Activated naive CD4-positive, alpha-beta T cell treated with Interleukin-2 at 50 U/mL for 16 hours (primary cell): ENCODE data around the gene HMOX2.

Experiments
- DNase-seq: peaks from one replicate; pipeline ENCODE4 v3.0.0-alpha.2; 2020

HMOX2 gene

GRCh38 chr16:4475880-4476788 lies at the start of gene HMOX2:
Gene HMOX2, plus strand, starts transcription at chr16:4476398. Its CDS starts 29,127 bp downstream, at chr16:4505525.
- DNase-seq, result peak; percentile 95

GRCh38 chr16:4426722-4427372 lies 49.4 kb upstream of the HMOX2 start:
- no peak for DNase-seq

- DNase-seq, result no peak
These were observed 47.7 kb upstream of the HMOX2 start for GRCh38 chr16:4428500-4428899.

GRCh38 chr16:4431023-4431422 lies 45.2 kb upstream of the HMOX2 start:
- DNase-seq, result no peak

- no peak for DNase-seq
These were observed 43.0 kb upstream of the HMOX2 start for GRCh38 chr16:4433228-4433627.

- no peak for DNase-seq
These were observed 42.0 kb upstream of the HMOX2 start for GRCh38 chr16:4433914-4434787.

GRCh38 chr16:4435337-4436067 lies 40.7 kb upstream of the HMOX2 start:
- no peak for DNase-seq

- no peak for DNase-seq
These were observed 38.8 kb upstream of the HMOX2 start for GRCh38 chr16:4437366-4437765.

GRCh38 chr16:4442371-4442770 lies 33.8 kb upstream of the HMOX2 start:
- DNase-seq, result no peak

- no peak for DNase-seq
These were observed 32.9 kb upstream of the HMOX2 start for GRCh38 chr16:4443271-4443670.

GRCh38 chr16:4443986-4444385 lies 32.2 kb upstream of the HMOX2 start:
- no peak for DNase-seq

GRCh38 chr16:4450430-4450829 lies 25.8 kb upstream of the HMOX2 start:
- DNase-seq, result no peak

GRCh38 chr16:4450931-4451519 lies 25.2 kb upstream of the HMOX2 start:
- no peak for DNase-seq

- no peak for DNase-seq
These were observed 23.5 kb upstream of the HMOX2 start for GRCh38 chr16:4452674-4453073.

GRCh38 chr16:4454623-4455022 lies 21.6 kb upstream of the HMOX2 start:
- no peak for DNase-seq

- DNase-seq, result no peak
These were observed 21.1 kb upstream of the HMOX2 start for GRCh38 chr16:4455081-4455480.

- DNase-seq, result no peak
These were observed 20.2 kb upstream of the HMOX2 start for GRCh38 chr16:4455951-4456350.

GRCh38 chr16:4460936-4461249 lies 15.3 kb upstream of the HMOX2 start:
- no peak for DNase-seq

GRCh38 chr16:4461250-4462085 lies 14.7 kb upstream of the HMOX2 start:
- no peak for DNase-seq

GRCh38 chr16:4463522-4464163 lies 12.6 kb upstream of the HMOX2 start:
- no peak for DNase-seq
